NCI-H2107 treated with DMSO at 0.1 percent for 48 hours (cell line): ENCODE measurements around the gene SLC6A4.

Experiments used
- DNase-seq: peaks from one replicate; lab custom pipeline; 2025; ENCODE audit not compliant: unreplicated experiment; lab: John Stamatoyannopoulos, UW

The SLC6A4 gene

DNA sequence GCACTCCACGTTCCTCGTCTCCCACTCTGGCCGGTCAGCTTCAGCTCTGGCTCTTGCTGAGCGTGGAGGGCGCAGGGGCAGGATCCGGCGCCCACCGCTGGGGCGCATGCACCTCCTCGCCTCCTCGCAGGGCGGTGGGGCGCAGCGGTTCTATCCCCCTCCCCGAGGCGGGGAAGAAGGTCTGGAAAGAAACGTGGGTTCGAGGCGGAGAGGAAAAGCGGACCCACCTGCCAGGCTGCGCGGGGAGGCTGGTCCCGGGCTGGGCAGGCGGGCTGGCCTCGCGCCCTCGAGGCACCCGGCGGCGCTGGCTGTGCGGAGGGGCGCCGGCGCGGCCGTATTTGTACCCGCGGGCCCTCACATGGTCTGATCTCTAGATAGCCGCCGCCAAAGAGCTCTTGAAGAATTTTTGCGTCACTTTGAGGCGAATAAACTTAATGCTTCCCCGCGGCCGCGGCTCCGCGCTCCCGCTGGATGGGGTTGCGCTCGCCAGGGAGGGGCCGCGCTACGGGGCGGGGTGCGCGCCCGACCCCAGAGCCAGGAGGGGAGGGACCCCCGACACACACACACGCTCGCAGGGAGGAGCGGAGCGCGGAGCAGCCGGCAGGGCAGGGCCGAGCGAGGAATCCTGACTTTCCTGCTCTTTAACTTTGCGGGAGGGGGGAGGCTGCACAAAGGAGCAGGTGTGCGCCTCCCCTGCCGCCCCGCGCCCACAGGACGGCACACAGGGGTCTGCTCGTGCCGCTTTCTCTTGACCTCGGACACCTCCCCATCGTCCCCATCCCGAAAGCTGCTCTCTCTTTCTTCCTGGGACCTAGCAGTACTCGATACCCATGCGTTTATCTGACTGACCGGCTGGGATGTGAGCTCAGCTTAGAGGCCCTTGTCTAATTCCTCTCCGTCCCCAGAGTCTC lies at the start of gene SLC6A4:
Gene SLC6A4, minus strand, starts transcription at position 312 of the 911 bp plus-strand sequence. CDS start 13,739 bp downstream, outside the sequence.
- DNase-seq: no peak

DNA sequence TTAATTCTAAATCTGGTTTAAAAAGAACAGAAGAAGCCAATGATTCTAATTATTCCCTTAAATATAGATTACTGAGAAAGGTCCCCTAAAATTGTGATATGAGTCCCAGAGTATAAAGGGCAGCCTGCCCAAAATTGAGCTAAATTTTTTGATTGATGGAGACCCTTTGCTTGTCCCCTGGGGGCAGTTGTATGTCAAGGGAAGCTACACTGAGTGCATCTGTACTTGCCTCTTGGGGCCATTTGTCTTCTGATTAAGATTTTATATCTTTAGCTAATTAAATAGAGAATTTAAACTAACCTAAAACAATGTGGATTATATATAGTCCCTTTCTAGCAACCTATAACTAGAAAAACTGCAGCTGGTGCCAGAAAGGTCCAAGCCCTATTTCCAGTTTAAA lies 43.7 kb upstream of the SLC6A4 start:
- no peak for DNase-seq

DNA sequence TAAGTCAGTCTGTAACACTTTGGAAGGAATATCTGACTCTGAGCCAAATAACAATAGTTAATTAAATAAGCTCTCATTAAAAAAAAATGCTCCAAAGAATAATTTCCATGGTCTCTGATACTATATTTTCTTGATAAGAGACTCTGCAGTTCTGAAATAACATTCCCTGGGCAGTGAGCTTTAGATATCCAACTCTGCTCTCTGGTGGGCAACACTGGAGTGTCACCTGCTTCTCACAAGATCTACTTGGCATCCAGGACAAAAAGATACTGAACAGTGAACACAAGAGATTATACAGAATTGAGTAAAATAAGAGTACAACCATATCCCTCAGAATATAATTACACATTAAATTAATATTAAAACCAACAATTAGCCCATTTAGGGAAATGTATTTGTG lies 42.5 kb upstream of the SLC6A4 start:
- DNase-seq: no peak

DNA sequence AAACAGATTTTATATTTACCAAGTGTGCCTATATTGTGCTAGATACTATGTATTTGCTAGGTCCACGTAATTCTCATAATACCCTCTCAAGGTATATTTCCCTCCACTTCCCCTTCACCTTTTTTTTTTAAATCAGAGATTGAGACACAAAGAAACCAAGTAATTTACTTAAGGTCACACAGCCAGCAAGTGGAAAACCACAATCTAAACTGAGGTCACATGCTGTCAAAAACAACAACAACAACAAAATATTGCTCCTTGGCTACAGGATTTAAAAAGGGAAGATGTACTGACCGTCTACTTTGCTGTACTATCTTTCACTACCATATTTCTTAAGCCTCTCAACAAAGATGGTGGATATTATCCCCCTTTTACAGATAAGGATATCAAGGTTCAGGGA lies 40.4 kb upstream of the SLC6A4 start:
- DNase-seq: no peak

DNA sequence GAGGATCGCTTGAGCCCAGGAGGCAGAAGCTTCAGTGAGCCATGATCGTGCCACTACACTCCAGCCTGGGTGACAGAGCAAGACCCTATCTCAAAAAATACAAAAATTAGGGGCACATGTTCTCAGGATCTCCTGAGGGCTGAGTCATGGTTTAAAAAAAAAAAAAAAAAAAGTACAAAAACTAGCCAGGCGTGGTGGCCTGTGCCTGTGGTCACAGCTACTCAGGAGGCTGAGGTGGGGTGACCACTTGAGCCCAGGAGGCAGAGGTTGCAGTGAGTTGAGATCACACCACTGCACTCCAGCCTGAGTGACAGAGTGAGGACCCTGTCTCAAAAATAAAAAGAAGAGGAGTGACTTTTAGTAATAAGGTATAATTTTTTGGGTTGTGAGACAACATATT lies 39.4 kb upstream of the SLC6A4 start:
- no peak for DNase-seq

DNA sequence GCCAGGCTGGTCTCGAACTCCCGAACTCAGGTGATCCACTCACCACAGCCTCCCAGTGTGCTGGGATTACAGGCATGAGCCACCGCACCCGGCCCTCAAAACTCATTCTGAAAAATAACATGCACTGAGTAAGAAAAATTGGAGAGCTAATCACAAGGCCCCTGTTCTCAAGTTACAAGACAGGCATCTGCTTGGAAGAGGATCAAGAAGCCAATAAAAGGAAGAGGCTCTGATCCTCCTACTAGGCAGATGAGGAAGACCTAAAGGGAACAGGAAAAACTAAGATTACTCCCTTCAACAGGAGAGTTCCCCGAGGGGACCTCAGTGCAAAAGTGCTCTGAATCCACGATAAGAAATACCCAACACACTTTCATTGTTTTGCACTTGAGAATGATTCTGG lies 37.9 kb upstream of the SLC6A4 start:
- no peak for DNase-seq

DNA sequence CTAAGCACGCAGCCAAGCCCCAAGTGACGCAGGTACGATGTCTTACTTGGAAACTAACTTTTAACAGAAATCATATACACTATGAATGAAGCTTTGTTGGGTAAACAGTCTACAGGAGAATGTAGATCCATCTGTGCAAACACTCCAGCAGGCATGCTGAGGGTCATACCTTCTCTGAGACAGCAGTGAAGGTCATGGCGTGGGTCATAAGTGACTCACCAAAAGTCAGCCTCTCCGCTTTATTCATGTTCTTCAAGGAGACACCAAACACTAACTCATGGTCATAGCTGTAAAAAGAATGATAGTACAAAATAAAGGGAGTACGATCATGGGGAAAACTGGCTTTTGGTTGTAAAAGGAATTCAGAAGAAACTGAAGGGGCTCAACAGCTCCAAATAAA lies 35.6 kb upstream of the SLC6A4 start:
- no peak for DNase-seq

DNA sequence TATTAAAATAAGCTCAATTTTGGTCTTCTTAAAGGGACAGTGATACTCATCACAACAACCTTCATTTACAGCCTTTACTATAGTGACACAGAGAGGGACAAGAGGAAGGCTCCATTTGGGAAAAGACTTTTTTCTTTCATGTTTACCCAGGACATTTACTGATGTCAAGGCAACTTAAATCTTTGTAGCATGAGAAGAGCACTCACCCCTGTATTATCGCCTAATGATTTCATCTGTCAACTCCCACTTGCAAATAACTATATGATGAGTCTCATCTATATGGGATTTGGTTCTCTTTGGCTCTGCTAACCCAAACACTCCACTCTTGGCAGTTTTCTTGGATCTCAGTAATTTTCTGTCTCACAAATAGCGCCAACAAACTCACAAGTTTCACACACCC lies 32.1 kb upstream of the SLC6A4 start:
- no peak for DNase-seq

DNA sequence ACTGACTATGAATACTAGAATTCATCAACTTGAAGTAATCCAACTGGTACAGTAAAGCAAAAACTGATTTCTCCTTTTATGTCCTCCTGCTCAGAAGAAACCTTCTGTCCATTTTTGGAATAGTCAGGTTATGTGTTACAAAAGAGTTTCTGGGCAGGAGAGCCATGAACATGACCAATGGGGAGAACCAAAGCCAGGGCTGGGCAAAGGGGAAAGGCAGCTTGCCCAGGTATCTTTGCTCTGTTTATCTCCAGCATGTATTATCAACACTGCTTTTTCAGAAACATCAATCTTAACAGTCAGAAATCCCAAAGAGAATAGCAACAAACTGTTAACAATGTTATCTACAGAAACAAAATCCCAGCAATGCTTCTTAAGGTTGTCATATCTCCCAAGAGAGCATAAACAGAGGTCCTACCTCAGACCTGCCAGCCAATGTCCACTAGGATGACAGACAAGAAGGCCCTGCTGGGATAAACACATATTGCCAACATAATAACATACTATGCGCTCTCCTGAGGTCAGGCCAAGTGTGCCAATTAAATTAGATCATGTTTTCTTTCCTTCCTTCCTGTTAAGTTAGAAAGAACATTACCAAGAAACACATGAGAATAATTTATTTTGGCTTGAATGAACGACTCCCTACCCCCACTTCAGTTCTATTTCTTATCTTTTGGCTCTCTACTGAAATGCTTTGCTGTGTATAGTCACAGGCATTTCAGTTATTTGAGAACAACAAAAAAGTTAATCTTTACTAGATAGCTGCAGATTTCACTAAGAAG lies 28.2 kb upstream of the SLC6A4 start:
- no peak for DNase-seq

DNA sequence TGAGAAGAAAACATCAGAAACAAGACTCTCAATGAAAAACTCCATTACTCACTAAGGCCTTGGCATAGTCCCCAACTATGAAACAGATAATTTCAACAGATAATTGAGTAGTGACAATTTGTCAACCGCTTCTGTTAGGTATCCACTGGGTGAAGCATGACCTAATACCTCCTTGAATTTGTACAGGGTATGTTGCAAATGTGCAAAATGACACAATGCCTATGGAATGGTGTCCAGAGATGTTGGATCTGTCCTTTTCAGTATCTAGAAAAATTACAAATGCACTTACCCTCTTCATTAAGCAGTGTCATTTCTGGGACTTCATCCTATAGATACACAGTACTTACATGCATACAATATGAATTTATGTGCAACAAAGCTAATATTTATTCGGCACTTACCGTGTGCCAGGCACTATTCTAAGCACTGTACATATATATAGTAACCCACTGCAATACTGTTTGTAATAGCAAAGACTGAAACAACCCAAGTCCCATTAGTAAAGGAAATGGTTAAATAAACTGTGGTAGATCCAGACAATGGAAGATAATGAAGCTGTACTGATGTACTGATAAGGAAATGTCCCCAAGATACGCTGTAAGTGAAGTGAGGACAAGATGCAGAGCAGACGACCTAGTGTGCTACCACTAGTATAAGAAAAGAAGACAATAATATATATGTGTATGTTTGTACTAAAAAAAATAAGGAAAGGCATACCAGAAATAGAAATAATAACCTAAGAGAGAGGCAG lies 21.4 kb upstream of the SLC6A4 start:
- DNase-seq: no peak

DNA sequence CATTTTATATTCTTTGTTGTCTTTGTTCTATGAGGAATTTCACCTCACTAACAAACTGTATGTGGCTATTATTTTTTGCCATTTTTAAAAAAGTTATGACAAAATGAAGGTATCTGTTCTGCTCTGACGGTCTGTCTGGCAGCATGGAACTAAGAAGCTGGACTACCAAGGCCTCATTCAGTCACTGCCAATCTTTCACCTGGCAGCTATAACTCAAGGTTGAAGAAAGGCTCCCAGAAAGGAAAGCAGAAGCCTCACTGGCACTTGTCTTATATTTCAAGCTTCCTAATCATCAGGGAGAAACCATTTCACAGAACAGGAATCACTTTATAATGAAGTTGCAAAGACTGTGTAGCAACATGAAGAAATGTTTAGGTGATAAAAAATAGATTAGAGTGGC lies 18.7 kb upstream of the SLC6A4 start:
- DNase-seq: no peak

DNA sequence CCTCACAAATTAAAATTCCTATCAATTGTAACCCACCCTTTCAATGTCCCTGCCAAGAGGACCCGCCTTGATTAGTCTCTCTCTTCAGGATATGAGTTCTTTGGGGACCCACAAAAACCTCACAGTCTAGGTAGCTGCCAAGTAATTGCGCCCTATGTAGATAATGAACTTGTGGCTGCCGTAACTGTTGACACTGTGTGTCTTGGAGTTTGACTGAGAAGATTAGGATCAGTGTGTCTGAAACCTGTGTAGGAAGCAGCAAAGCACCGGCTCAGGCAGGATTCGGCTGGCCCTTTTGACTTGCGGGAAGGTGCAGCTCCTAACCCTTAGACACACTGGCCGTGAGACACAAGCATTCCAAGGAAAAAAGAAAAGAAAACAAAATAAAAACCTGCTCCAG lies 17.8 kb upstream of the SLC6A4 start:
- DNase-seq: no peak

DNA sequence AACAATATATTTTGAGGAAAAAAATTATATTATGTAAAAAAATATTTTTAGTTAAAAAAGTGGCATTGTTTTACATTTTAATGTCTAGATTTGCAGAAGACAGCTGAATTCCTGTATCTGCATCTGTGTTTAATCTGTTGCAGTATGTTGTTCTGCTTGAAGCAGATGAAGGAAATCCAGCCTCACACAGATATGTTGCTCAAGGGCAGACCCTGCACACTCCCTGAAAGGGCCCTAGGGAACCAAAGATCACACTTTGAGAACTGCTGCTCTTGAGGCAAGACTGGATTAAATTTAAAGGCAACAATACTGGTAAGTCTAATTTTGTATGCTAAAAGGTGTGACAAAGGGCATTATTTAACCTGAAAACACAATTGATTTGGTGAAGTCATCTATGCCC lies 16.4 kb upstream of the SLC6A4 start:
- no peak for DNase-seq

DNA sequence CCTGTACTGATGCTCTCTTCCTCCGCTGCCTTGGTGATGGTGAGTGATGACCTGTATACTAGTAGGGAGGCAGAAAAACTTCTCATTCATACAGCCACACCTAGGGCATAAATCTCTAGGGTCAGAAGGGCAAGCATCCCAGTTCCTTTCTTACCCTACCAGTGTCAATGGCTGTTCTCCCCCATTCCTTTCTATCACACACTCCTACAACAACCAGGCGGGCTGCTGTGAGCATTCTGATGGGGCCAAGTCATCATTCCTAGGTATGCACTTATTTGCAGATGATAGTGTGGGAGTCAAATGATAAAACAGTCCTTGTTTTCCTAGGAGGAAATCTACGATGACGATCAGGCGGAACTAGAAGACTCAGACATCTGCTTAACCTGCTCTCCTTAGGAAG lies 14.0 kb upstream of the SLC6A4 start:
- no peak for DNase-seq

DNA sequence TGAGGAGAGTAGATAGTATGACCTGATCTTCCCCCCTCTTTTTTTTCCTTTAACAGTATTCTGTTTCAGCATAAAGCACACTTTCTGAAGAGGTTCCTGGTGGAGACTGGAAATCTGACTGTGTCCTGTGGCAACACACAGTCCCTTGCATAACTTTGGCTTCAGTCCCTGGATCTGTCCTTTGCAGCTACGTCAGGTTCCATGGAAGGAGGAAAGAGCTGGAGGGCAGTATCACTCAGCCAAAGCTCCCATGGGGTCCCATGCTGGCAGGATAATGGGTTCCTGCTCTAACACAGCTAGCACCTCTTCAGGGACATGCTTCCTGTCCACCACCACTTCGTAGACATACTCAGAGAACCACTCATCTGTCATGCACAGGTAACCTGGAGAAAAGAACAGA lies 13.3 kb upstream of the SLC6A4 start:
- DNase-seq: no peak

DNA sequence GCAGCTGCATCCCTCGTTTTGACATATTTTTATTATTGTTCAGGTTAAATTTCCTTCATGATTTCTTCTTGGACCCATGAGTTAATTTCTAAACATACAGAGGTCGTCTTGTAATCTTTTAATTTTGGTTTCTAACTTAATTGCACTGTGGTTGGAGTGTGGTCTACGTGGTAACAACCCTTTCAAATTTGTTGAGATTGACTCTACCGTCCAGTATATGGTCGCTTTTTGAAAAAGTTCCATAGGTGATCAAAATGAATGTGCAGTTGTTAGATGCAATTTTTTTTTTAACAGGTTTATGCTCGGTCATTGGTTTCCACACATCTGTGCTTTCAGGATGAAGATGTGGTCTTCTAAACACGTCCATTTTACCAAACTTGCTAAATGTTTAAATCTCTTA lies 11.0 kb upstream of the SLC6A4 start:
- no peak for DNase-seq

DNA sequence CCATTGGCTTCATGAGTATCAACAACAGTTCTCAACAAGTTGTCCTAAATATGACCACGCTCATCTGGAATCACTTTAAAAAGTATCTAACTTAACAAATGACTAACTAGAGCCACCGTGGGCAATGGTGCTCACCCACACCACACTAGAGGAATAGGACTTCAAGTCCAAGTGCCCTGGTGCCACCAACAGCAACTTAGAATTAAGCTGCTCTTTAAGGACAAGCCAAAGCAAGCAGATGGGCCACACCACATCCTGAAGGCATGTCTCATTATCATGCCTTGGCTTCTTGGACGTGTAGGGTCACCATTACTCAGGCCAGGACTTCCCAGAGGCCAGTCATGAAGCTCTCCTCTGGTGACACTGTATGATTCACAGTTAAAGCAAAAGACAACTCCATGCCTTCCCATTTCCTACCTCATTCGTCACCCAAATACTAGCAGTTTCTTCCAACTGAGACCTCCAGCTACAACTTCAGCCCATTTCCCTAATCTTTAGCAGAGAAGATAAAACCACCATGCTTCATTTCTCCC lies 9.4 kb upstream of the SLC6A4 start:
- DNase-seq: no peak

DNA sequence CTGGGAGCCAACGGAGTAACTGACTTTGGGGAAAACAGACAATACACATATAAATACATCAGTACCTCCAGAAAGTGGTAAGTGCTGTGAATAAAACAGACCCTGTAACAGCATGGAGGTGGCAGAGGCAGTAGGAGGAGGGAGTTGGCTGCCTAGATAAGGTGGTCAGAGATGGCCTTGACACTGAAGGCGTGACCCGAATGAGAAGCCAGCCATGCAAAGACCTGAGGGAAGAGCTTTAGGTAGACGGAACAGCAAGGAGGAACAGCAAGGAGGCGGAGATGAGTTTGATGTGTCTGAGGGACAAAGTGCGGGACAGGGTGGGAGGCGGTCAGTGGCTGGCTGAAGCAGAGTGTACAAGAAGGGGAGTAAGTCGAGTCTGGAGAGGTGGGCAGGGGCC lies 8.1 kb upstream of the SLC6A4 start:
- no peak for DNase-seq

DNA sequence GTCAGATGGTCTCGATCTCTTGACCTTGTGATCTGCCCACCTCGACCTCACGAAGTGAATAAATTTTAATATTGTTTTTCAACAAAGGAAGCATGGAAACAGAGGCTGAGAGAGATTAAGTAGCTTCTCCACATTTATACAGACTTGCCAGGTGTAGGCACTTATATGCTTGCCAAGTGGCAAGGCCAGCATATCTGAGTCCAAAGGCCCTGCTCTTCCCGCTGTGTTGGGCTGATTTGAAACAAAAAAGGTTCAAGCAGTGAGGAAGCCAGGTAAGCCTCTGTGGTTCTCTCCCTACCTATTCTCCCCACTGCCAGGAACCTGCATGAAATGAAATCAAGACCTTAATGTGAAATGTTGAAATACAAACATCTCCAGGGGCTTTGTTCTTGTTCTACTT lies 7.5 kb upstream of the SLC6A4 start:
- DNase-seq: no peak

DNA sequence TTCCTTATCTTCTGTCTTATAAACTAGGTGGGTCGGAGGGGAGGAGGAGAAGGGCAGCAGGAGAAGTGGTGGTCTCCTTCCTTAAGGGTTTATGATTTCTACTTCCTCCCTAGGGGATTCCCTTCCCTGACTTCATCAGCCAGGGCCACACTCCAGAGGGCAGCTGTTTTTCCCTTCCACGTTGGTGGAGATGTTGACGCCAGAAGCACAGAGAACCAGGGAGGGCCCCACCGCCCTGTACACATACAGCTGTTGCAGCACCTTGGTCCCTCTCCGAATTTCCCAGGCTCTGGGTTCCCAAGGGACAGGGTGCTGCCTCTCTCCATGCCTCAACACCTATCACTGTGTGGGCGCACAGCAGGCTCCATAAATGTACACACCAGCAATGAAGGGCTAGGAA lies 5.6 kb upstream of the SLC6A4 start:
- no peak for DNase-seq

DNA sequence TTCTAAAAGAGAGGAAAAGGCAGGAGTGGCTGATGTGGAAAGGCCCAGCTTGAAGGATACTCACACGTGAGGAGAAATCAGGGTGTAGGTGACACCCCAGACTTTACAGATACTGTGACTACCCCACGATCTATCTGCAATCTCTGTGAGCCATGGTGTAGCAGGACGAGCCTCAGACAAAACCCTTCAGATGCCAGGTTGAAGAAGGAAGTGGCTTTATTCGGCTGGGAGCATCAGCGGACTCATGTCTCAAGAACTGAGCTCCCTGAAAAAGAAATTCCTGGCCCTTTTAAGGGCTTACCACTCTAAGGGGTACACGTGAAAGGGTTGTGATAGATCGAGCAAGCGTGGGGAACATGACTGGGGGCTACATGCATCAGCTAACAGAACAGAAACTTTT lies 4.7 kb upstream of the SLC6A4 start:
- DNase-seq: no peak
